Testis (tissue), 3 donors: ENCODE data around the gene LRRC73. TPM values are rescaled to one million over a fixed set of nuclear protein-coding genes. Genes with fewer than 3 reads are reported as not detected.

Experiments used
- DNase-seq: peaks from one replicate; pipeline ENCODE4 v3.0.0-alpha.2; 2019
- H3K27ac ChIP-seq, 2 donors: fragments of 200-600 bp; sonication (generic); one replicate each; pipeline ENCODE4 v1.5.1; 2019
- H3K27me3 ChIP-seq: fragments of 200-600 bp; sonication (generic); one replicate; pipeline ENCODE4 v1.5.1; 2019
- H3K36me3 ChIP-seq: fragments of 200-600 bp; sonication (generic); one replicate; pipeline ENCODE4 v1.5.1; 2017; ENCODE audit warnings: low read depth; ENCODE audit errors: missing control alignments
- H3K4me1 ChIP-seq: fragments of 200-600 bp; sonication (generic); one replicate; pipeline ENCODE4 v1.5.1; 2019
- H3K4me3 ChIP-seq, 2 donors: fragments of 200-600 bp; sonication (generic); one replicate each; pipeline ENCODE4 v1.5.1; 2017 to 2019
- H3K9me3 ChIP-seq: fragments of 200-600 bp; sonication (generic); one replicate; pipeline ENCODE4 v1.5.1; 2017
- POLR2A ChIP-seq: fragments of 450-650 bp; IDR thresholded peaks from one replicate; pipeline ENCODE4 v1.6.1; 2017; ENCODE audit warnings: antibody characterized with exemption, mild to moderate bottlenecking, moderate library complexity
- WGBS, 2 donors: methylation state at CpG; one replicate each; pipeline ENCODE4 v1.1.5; 2018; 5-methylcytosine and 5-hydroxymethylcytosine counted together
- intact Hi-C: fragments of 100-400 bp; cut with DNase I; formaldehyde crosslinking; loops from one replicate; pipeline ENCODE4 v1.15.1; 2023; ENCODE audit warnings: low total_unique reads
- polyA plus RNA-seq: library from polyadenylated mRNA; stranded (reverse); fragments of 350-450 nt; fragmentation: Illumina TruSeq; extraction: RNeasy Lipid Tissue Mini Kit (QIAGEN cat#74804); gene quantifications from one replicate; pipeline ENCODE4 v1.2.3, GENCODE V29; 2014; ENCODE audit warnings: low read depth, low replicate concordance; ENCODE audit not compliant: insufficient read depth
- total RNA-seq, 2 donors: library from RNA; depleted of rRNA; stranded (reverse); fragments of >200 nt; gene quantifications; one replicate each; pipeline ENCODE4 v1.2.3, GENCODE V29; 2016
- TF ChIP-seq, protein P1 (sequence below), 3 experiments: fragments of 450-650 bp in 2 of 3; fragments of 200-600 bp in 1 of 3; sonication (generic) in 1 of 3; IDR thresholded peaks; one replicate each; pipeline ENCODE4 v1.5.1; 2016 to 2019; ENCODE audit warnings: antibody characterized with exemption in 3 of 3, mild to moderate bottlenecking in 2 of 3, moderate library complexity in 1 of 3

Gene LRRC73
- total and polyA plus RNA-seq, 3 donors from 2014 or later, result 20.1 to 50.6 (median 29.3) TPM

- Histone ChIP-seq H3K27ac (no peak overlapping the region), H3K9me3 (no peaks in the 10 kb centered on the region), H3K4me1 (peaks cover 7% of the 10 kb centered on the region), H3K4me3 (no peak overlapping the region), H3K36me3 (no peaks in the 10 kb centered on the region), H3K27me3 (no peaks in the 10 kb centered on the region)
- TF ChIP-seq, protein P1, sequence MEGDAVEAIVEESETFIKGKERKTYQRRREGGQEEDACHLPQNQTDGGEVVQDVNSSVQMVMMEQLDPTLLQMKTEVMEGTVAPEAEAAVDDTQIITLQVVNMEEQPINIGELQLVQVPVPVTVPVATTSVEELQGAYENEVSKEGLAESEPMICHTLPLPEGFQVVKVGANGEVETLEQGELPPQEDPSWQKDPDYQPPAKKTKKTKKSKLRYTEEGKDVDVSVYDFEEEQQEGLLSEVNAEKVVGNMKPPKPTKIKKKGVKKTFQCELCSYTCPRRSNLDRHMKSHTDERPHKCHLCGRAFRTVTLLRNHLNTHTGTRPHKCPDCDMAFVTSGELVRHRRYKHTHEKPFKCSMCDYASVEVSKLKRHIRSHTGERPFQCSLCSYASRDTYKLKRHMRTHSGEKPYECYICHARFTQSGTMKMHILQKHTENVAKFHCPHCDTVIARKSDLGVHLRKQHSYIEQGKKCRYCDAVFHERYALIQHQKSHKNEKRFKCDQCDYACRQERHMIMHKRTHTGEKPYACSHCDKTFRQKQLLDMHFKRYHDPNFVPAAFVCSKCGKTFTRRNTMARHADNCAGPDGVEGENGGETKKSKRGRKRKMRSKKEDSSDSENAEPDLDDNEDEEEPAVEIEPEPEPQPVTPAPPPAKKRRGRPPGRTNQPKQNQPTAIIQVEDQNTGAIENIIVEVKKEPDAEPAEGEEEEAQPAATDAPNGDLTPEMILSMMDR (IDR thresholded peaks at IDR 0.05), result no peak
- no peak for TF ChIP-seq POLR2A
- no peak for DNase-seq
- WGBS, 2 donors, result 92 to 98% methylated on average over 2 of the region's 2 CpGs
- intact Hi-C loops, result no loop called here
Measured at GRCh38 chr6:43481075-43481474, 29.1 kb downstream of the LRRC73 start.

DNA sequence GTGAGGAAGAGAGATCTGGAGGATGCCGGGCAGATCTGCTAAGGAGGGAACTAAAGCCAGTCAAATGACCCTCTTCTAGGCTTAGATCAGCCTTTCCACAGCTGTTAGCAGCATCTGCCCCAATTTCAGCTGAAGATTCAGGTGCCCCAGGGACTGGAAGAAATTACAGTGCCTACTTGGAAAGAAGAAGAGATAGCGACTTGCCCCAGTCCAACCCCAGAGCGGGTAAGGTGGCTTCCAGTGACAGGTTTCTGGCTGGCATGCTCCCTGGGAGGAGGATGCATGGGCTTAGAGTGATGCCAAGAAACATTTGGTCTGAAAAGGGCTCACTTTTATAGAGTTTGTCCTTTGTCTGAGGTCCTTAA is 32.2 kb downstream of the LRRC73 start:
- no peak for TF ChIP-seq POLR2A
- TF ChIP-seq, protein P1 (IDR thresholded peaks at IDR 0.05), result no peak

DNA sequence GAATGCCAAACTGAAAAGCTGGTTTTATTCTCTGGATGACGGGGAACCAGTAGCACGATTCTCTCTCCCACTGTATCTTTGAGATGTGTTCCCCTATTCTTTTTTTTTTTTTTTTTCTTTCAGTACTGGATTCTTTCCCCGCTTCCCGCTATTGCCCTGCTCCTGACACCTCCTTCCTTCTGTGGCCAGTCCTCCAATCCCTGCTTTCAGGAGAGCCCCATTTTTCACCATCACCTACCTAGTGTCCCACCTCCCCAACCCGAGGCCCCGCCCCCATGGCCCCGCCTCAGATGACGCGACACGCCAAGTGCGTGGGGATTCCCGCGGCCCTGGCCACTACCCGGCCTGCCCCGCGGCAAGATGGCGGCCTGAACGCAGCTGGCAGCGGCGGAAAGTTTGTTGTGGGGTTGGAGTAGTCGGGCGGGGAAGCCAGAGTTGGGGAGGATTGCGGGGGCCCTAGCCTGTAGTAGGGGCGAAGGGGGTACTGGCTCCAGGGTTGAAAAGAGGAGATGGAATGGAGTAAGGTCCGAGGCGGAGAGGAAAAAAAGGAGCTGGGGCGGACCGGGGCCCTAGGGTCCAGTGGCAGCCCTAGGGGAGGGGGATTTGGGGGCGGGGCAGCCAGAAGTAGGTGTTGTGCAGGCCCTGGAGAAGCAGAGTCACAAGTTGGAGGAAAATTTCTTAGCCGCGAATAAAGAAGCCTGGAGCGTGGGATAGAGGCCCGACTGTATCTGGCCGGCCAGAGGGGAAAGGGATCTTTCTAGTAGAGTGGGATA is 32.7 kb downstream of the LRRC73 start, which contains the start of gene TJAP1:
TSS of gene TJAP1 (plus strand) at position 336 of the 773 bp plus-strand sequence. CDS start 21,432 bp downstream, outside the sequence.
- TF ChIP-seq POLR2A, result peak; percentile 26
- TF ChIP-seq, protein P1 (IDR thresholded peaks at IDR 0.05), result no peak
- DNase-seq, result peak; percentile 95
- intact Hi-C loops, result no loop called here
- WGBS, 2 donors, result 1% methylated on average over 34 of the region's 34 CpGs
- Histone ChIP-seq H3K4me1 (peaks cover 7% of the 10 kb centered on the region), H3K9me3 (no peaks in the 10 kb centered on the region), H3K4me3 (peak within 1 kb of the TSS; percentile 74), H3K36me3 (no peaks in the 10 kb centered on the region), H3K27me3 (no peaks in the 10 kb centered on the region), H3K27ac (peak within 1 kb of the TSS; percentile 60 to 79)

More for the DNA sequence above, 32.2 kb downstream of the LRRC73 start:
- Histone ChIP-seq H3K4me3 (peak overlapping the region; percentile 74), H3K4me1 (peaks cover 7% of the 10 kb centered on the region), H3K9me3 (no peaks in the 10 kb centered on the region), H3K27ac (peak overlapping the region; percentile 60 to 79), H3K27me3 (no peaks in the 10 kb centered on the region), H3K36me3 (no peaks in the 10 kb centered on the region)
- DNase-seq, result no peak
- WGBS, 2 donors, result 11% methylated on average over 3 of the region's 3 CpGs
- intact Hi-C loops, result no loop called here

GRCh38 chr6:43476746-43477145 is 33.4 kb downstream of the LRRC73 start:
- WGBS, 2 donors, result 15 to 19% methylated on average over 2 of the region's 2 CpGs
- peaks cover 7% of the 10 kb centered on the region for H3K4me1 ChIP-seq
- H3K9me3 ChIP-seq, result no peaks in the 10 kb centered on the region
- no peak for TF ChIP-seq POLR2A
- TF ChIP-seq, protein P1 (IDR thresholded peaks at IDR 0.05), result no peak
- intact Hi-C loops, result no loop called here
- H3K27me3 ChIP-seq, result no peaks in the 10 kb centered on the region
- peak overlapping the region; percentile 74 for H3K4me3 ChIP-seq
- H3K27ac ChIP-seq, result no peak overlapping the region
- H3K36me3 ChIP-seq, result no peaks in the 10 kb centered on the region
- DNase-seq, result no peak

DNA sequence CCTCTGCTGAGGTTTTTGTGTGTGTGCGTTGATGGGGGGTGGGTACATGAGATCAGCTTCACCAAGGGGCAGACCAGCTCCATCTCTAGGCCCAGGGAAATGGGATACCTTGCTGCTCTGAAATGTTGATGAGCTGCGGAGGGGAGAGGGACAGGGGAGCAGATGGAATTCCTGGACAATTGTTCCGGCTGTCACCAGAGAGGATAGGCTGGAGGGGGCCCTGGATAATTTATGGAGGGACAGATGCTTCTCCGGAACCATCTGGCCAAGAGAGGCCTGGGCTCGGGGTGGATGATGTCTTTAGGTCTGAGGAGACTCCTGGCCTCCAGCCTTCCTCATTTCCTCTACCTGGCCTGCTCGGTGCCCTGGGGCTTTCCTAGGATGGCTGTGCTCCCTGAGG is 34.6 kb downstream of the LRRC73 start:
- Histone ChIP-seq H3K4me1 (peaks cover 7% of the 10 kb centered on the region), H3K27me3 (no peaks in the 10 kb centered on the region), H3K9me3 (no peaks in the 10 kb centered on the region), H3K27ac (no peak overlapping the region), H3K36me3 (no peaks in the 10 kb centered on the region), H3K4me3 (no peak overlapping the region)
- TF ChIP-seq POLR2A, result no peak
- TF ChIP-seq, protein P1 (IDR thresholded peaks at IDR 0.05), result no peak
- intact Hi-C loops, result no loop called here
- no peak for DNase-seq
- 75 to 77% methylated on average over 6 of the region's 6 CpGs for WGBS, 2 donors
